HTR-8/SVneo (cell line): ENCODE measurements around the gene UCN.
"Not testable (repeated sequence)": the region's sequence is repeated elsewhere in the genome, so short reads cannot be mapped to it uniquely, and the experiment has no call there.

Experiments used
- DNase-seq: peaks from one replicate; pipeline ENCODE4 v3.0.0; 2011; ENCODE audit warnings: low spot score, mixed read lengths; ENCODE audit not compliant: insufficient read length
- FAIRE-seq: peaks from 2 replicates; lab custom pipeline; 2011; peaks lifted over from hg19 to GRCh38; lab: Jason Lieb, UNC

Gene UCN

GRCh38 chr2:27308359-27308881 lies at the start of gene UCN:
TSS of gene UCN (minus strand) at chr2:27308445. CDS start at chr2:27307895, 550 bp downstream.
- FAIRE-seq: no peak
- DNase-seq: no peak

DNA sequence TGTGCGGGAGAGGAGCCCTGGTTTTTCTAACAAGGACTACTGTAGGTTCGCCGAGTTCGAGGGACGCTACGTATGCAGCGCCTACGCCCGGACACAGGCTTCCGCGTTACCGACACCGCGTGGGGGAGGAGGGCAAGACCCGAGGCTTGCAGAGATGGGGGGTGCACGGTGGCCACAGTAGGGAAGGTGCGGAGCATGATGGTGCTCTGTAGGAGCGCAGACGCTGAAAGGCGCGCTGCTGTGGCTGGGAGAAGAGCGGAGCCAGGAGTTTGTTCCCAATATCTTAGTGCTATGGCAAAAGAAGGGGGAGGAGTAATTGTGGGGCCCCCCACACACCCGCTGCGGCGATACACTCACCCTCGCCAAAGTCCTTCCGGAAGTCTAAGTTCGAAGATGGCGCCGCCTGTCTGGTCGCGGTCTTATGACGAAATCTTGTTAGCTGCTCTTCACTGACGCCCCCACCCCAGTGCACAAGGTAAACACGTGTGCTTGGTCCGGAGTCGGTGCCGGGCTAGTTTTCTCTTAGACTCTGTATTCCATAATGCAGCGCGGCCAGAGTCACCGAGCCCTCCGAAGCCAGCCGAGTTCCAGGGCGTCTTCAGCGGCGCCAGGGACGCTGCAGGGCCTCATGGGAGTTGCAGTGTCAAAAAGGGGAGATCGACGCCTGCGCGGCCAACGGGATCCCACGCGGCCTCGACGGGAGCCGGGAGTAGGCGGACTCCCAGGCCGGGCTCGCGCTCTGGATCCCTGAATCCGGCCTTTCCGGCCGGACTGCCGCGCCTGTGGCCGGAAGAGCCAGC lies 48.3 kb upstream of the UCN start, which contains the start of gene GTF3C2:
Gene GTF3C2, minus strand, starts transcription at position 383 of the 800 bp plus-strand sequence. CDS start 13,210 bp downstream, outside the sequence.
- DNase-seq (peak; percentile 97), FAIRE-seq (peak; percentile 72)

DNA sequence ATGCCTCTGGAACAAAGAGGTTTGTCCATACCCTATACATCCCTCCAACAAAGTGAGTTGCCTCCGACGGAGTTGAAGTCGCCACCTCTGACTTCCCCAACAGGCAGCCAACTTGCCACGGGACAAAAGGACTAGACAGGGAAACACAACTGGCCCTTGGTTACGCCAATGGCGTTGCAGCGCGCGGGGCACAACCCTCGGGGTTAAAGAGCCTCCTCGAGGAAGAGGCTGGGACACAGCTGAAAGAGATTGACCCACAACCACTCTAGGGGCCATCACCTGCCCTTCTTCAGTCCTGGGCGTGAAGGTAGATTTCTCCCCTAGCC lies 47.8 kb upstream of the UCN start:
- DNase-seq (peak; percentile 51), FAIRE-seq (no peak)

- no peak for DNase-seq
- no peak for FAIRE-seq
Observed at GRCh38 chr2:27354597-27354927, 46.3 kb upstream of the UCN start.

- DNase-seq (no peak), FAIRE-seq (no peak)
Observed at GRCh38 chr2:27353762-27354596, 45.7 kb upstream of the UCN start.

GRCh38 chr2:27353386-27353761 lies 45.1 kb upstream of the UCN start:
- not testable (repeated sequence) for FAIRE-seq

DNA sequence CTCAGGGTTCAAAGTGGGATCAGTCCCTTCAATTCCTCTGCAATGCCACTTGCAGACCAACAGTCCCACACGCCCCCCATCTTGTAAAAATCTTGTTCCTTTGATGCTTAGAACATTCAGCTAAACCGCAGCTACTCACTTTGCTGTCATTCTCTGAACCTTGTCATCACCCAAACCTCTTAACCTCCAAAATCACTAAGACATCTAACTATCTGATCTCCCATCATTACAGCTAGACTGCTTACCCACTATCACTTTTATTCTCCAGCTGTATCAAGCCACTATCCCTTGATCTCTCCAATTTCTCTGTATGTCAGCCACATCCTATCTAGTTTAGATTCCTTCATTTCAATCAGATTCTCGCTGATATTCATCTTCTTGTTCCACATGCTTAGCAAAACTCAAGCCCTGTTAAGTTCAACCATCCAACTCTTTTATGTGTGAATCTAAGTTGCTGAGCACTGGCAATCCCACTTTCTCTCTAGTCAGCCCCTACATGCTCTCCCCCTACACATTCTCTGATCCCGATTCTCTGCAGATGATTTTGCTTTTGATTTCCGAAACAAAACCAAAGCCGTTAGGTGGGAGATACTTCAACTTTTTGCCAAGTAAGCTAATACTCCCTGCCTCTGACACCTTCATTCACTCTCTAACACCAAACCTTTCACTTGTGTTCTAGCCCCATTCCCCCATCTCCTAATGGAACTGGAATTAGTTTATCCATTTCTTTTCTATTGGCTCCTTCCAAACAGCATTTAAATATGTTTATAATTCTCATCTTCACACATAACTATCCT lies 43.8 kb upstream of the UCN start:
- no peak for DNase-seq
- no peak for FAIRE-seq

More at GRCh38 chr2:27353386-27353761, 45.1 kb upstream of the UCN start:
- DNase-seq: not testable (repeated sequence)

DNA sequence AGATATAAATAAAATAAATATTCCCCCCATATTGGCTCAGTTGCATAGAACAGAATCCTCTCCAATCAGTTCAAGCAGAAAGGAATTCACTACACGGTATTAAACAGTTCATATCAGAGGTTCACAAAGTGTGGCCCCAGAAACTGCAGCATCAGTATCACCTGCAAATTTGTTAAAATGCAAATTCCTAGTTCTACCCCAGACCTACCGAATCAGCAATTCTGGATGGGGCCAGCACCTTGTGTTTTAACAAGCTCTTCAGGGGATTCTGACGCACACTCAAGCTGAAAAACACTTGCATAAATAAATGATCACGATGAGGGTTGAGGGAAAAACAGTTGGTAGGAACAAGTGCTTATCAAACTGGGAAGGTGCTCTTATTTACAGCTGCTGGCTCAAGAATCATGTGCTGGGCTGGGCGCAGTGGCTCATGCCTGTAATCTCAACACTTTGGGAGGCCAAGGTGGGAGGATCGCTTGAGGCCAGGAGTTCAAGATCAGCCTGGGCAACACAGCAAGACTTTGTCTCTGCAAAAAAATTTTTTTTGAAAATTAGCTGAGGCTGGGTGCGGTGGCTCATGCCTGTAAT lies 42.0 kb upstream of the UCN start:
- no peak for FAIRE-seq
- no peak for DNase-seq

- DNase-seq (no peak), FAIRE-seq (no peak)
Observed at GRCh38 chr2:27347641-27348040, 39.4 kb upstream of the UCN start.

- DNase-seq (no peak), FAIRE-seq (no peak)
Observed at GRCh38 chr2:27336173-27336572, 27.9 kb upstream of the UCN start.

- no peak for DNase-seq
- no peak for FAIRE-seq
Observed at GRCh38 chr2:27335311-27335710, 27.1 kb upstream of the UCN start.

- FAIRE-seq (no peak), DNase-seq (no peak)
Observed at GRCh38 chr2:27324720-27325119, 16.5 kb upstream of the UCN start.

DNA sequence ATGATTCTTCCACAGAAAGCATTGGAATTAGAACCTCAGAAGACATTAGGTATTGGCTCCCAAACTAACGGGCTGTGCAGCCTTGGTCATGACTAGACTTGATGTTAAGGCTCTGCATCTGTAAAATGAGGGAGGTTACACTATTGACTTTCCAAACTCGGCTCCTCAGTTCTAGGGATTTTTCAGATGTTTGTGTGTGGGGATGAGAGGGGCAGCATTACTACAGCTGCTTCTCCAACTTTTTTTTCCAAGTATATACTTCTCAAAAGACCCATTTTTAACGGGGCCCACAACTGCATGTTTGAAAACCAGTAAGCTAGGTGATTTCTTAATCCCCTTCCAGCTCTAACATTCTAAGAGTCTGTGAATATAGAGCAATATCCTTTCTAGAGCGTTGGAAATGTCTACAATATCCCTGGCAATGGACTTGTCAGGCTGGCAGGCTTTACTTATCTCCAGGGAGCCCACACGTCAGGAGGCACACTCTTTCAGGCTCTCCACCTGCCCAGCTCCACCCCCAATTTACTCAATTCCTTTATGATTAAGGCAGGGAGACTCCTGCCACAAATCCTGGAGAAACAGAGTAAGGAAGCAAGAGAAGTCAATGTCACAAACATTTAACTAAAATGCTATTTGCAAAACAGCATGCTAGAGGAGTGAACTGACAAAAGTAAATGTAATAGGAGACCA lies 15.5 kb upstream of the UCN start:
- DNase-seq: no peak

GRCh38 chr2:27322766-27323595 lies 14.7 kb upstream of the UCN start, which contains the start of gene MPV17:
TSS of gene MPV17 (minus strand) at chr2:27323097. CDS start at chr2:27322517, 580 bp downstream.
- DNase-seq (peak; percentile 97), FAIRE-seq (peak; percentile 72)

More for the DNA sequence above, 15.5 kb upstream of the UCN start:
- no peak for FAIRE-seq

- no peak for DNase-seq
- FAIRE-seq: no peak
Observed at GRCh38 chr2:27322301-27322765, 14.1 kb upstream of the UCN start.

DNA sequence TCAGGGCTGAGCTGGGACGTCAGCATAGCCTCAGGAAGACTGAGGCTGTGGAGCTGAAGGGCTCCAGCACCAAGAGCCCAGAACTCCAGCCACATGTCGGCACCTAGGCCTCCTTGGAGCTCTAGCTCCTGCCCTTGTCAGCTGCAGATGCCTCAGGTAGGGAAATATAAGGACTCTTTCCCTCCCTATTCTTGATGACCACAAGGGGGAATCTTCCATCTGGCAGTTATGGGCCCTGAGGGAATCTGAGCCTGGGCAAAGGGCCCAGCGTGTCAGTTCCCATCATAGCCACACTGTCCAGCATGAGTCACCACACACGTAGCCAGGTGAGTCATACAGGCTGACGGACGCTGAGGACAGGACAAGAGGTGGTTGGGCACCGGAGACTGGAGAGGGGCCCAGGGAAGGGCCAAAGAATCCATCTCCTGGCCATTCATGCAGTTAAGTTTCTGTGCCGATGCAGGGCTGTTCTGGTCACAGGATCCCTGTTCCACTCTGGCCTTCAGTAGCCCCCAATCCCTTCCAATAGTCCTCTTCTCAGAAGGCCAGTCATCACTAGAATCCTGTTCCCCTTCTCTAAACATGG lies 12.8 kb upstream of the UCN start:
- DNase-seq (peak; percentile 98), FAIRE-seq (peak; percentile 91)

GRCh38 chr2:27319839-27320238 lies 11.6 kb upstream of the UCN start:
- FAIRE-seq, DNase-seq: not testable (repeated sequence)
